Stomach (tissue), 4 donors: Measurements from ENCODE around the gene FREM3.

ENCODE experiments used
- CTCF ChIP-seq, 7 experiments: fragments of 450-650 bp in 4 of 7; fragments of 200-600 bp in 3 of 7; sonication (generic) in 3 of 7; IDR thresholded peaks; one replicate each; pipeline ENCODE4 v1.5.1; 2016 to 2019; ENCODE audit warnings: antibody characterized with exemption in 7 of 7, control low read depth in 2 of 7, mild to moderate bottlenecking in 1 of 7
- POLR2AphosphoS5 ChIP-seq, 3 donors: sonication (generic); formaldehyde crosslinking; IDR thresholded peaks; one replicate each; pipeline ENCODE4 v1.6.1; 2016; ENCODE audit warnings: antibody characterized with exemption in 3 of 3

DNA sequence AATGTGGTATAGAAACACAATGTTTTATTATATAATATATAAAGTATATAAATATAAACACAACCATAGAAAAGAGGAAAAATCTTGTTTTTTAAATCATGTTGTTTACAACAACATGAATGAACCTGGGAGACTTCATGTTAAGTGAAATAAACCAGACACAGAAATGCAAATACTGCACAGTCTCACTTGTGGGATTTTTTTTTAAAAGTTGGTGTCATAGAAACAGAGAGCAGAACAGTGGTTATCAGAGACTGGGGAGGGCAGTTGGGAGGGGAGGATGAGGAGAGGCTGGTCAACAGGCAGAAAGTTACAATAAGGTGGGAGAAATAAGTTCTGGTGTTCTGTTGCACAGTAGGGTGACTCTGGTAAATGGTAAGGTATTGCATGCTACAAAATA, 57.1 kb downstream of the FREM3 start:
- TF ChIP-seq POLR2AphosphoS5 (IDR thresholded peaks at IDR 0.05) (no peak), CTCF (IDR thresholded peaks at IDR 0.05) (no peak)
